ENCODE data around the gene PRRX2.
A peak's percentile ranks its signal among the peaks of the same experiment; 100 is the strongest.

Gene PRRX2

GRCh38 chr9:129682381-129682780 lies 16.9 kb downstream of the PRRX2 start:
- no peak for DNase-seq

GRCh38 chr9:129685220-129685932 lies 19.9 kb downstream of the PRRX2 start:
- DNase-seq = no peak

- DNase-seq = no peak
Measured at GRCh38 chr9:129685933-129686259, 20.4 kb downstream of the PRRX2 start.

- no peak for DNase-seq
Measured at GRCh38 chr9:129686736-129687135, 21.3 kb downstream of the PRRX2 start.

GRCh38 chr9:129687391-129687790 lies 21.9 kb downstream of the PRRX2 start:
- DNase-seq = no peak

GRCh38 chr9:129688285-129689043 lies 23.0 kb downstream of the PRRX2 start:
- no peak for DNase-seq

- DNase-seq = no peak
Measured at GRCh38 chr9:129692534-129692933, 27.1 kb downstream of the PRRX2 start.

GRCh38 chr9:129693741-129694140 lies 28.3 kb downstream of the PRRX2 start:
- no peak for DNase-seq

GRCh38 chr9:129694243-129694646 lies 28.8 kb downstream of the PRRX2 start:
- DNase-seq = no peak

- no peak for DNase-seq
Measured at GRCh38 chr9:129695870-129696269, 30.4 kb downstream of the PRRX2 start.

- no peak for DNase-seq
Measured at GRCh38 chr9:129696944-129697655, 31.7 kb downstream of the PRRX2 start.

GRCh38 chr9:129697656-129698253 lies 32.3 kb downstream of the PRRX2 start:
- peak in 1 of 4 experiments; percentile 24 for DNase-seq

GRCh38 chr9:129698254-129698757 lies 32.9 kb downstream of the PRRX2 start:
- no peak for DNase-seq

- no peak for DNase-seq
Measured at GRCh38 chr9:129701054-129701453, 35.6 kb downstream of the PRRX2 start.

- DNase-seq = no peak
Measured at GRCh38 chr9:129701549-129701948, 36.1 kb downstream of the PRRX2 start.

- no peak for DNase-seq
Measured at GRCh38 chr9:129702589-129703520, 37.4 kb downstream of the PRRX2 start.

- no peak for DNase-seq
Measured at GRCh38 chr9:129703667-129704355, 38.4 kb downstream of the PRRX2 start.

- no peak for DNase-seq
Measured at GRCh38 chr9:129704807-129705206, 39.4 kb downstream of the PRRX2 start.

GRCh38 chr9:129708793-129709192 lies 43.3 kb downstream of the PRRX2 start:
- DNase-seq = no peak

- DNase-seq = no peak
Measured at GRCh38 chr9:129709438-129710168, 44.2 kb downstream of the PRRX2 start.

- no peak for DNase-seq
Measured at GRCh38 chr9:129710169-129710453, 44.7 kb downstream of the PRRX2 start.
